GM23338 (cell line): ENCODE results near the gene GJD2. TPM values are rescaled to one million over a fixed set of nuclear protein-coding genes. Genes with fewer than 3 reads are reported as not detected.
A peak's percentile ranks its signal among the peaks of the same experiment; 100 is the strongest.

Experiments
- ATAC-seq: fragments of 200-7000 bp; cut with Tn5 transposase; 3 replicates; pipeline ENCODE4 v1.9.1; 2020
- DNase-seq: peaks from one replicate; pipeline ENCODE4 v3.0.0-alpha.2; 2015; ENCODE audit warnings: low spot score
- H2AFZ ChIP-seq: fragments of 200-600 bp; sonication (generic); 2 replicates; pipeline ENCODE4 v1.8.0; 2016; ENCODE audit warnings: antibody characterized with exemption, mild to moderate bottlenecking, moderate library complexity
- H3F3A ChIP-seq: fragments of 200-600 bp; sonication (generic); replicated peaks from 2 replicates; pipeline ENCODE4 v1.8.0; 2017; ENCODE audit warnings: antibody characterized with exemption, mixed run types, low read depth
- H3K27ac ChIP-seq: fragments of 200-600 bp; sonication (generic); 2 replicates; pipeline ENCODE4 v1.6.1; 2016; ENCODE audit warnings: low read depth
- H3K27me3 ChIP-seq: fragments of 200-600 bp; sonication (generic); 2 replicates; pipeline ENCODE4 v1.8.0; 2016; ENCODE audit warnings: mild to moderate bottlenecking, mixed run types, moderate library complexity; ENCODE audit not compliant: insufficient read depth
- H3K36me3 ChIP-seq: fragments of 200-600 bp; sonication (generic); 2 replicates; pipeline ENCODE4 v1.8.0; 2016; ENCODE audit warnings: mild to moderate bottlenecking; ENCODE audit not compliant: insufficient read depth
- H3K4me1 ChIP-seq: fragments of 200-600 bp; sonication (generic); 2 replicates; pipeline ENCODE4 v1.8.0; 2016; ENCODE audit warnings: mild to moderate bottlenecking, moderate library complexity; ENCODE audit not compliant: insufficient read depth
- H3K4me2 ChIP-seq: fragments of 200-600 bp; sonication (generic); 2 replicates; pipeline ENCODE4 v1.7.1; 2017; ENCODE audit warnings: mixed run types
- H3K4me3 ChIP-seq: fragments of 200-600 bp; sonication (generic); 2 replicates; pipeline ENCODE4 v1.6.1; 2016; ENCODE audit warnings: mixed run types
- H3K79me2 ChIP-seq: fragments of 200-600 bp; sonication (generic); replicated peaks from 2 replicates; pipeline ENCODE4 v1.8.0; 2017; ENCODE audit warnings: mild to moderate bottlenecking; ENCODE audit not compliant: insufficient read depth
- H3K9me2 ChIP-seq: fragments of 200-600 bp; sonication (generic); 2 replicates; pipeline ENCODE4 v1.8.0; 2017; ENCODE audit not compliant: insufficient read depth
- H4K20me1 ChIP-seq: fragments of 200-600 bp; sonication (generic); replicated peaks from 2 replicates; pipeline ENCODE4 v1.8.0; 2017; ENCODE audit warnings: mild to moderate bottlenecking; ENCODE audit not compliant: insufficient read depth
- H3K27ac Mint-ChIP-seq: 2 replicates; pipeline ENCODE4 v1.8.0; 2020; ENCODE audit warnings: inconsistent platforms, mild to moderate bottlenecking, moderate library complexity, mixed read lengths
- H3K27me3 Mint-ChIP-seq: 3 replicates; pipeline ENCODE4 v1.8.0; 2022; ENCODE audit warnings: low read depth, mild to moderate bottlenecking, moderate library complexity, mixed read lengths, inconsistent platforms; ENCODE audit not compliant: insufficient read depth, poor library complexity
- H3K36me3 Mint-ChIP-seq: 3 replicates; pipeline ENCODE4 v1.8.0; 2021; ENCODE audit warnings: low read depth, mild to moderate bottlenecking, inconsistent platforms, moderate library complexity, mixed read lengths
- H3K4me1 Mint-ChIP-seq: 3 replicates; pipeline ENCODE4 v1.8.0; 2020; ENCODE audit warnings: mild to moderate bottlenecking, inconsistent platforms, mixed read lengths
- H3K4me3 Mint-ChIP-seq: 3 replicates; pipeline ENCODE4 v1.8.0; 2021; ENCODE audit warnings: moderate library complexity, mild to moderate bottlenecking, inconsistent platforms, mixed read lengths
- H3K9me3 Mint-ChIP-seq: 3 replicates; pipeline ENCODE4 v1.8.0; 2020; ENCODE audit warnings: moderate library complexity, mild to moderate bottlenecking, inconsistent platforms, mixed read lengths
- CREB1 ChIP-seq: fragments of 250-450 bp; sonication (Bioruptor Pico); IDR thresholded peaks from 2 replicates; pipeline ENCODE4 v1.5.0; 2020; ENCODE audit warnings: low read depth, mild to moderate bottlenecking, moderate library complexity
- CTCF ChIP-seq, 2 experiments: fragments of 200-600 bp in 1 of 2; sonication (generic) in 1 of 2; conservative IDR thresholded peaks; 2 replicates each; pipeline versions ENCODE4 v1.5.1 to v1.6.1; 2016 to 2017; ENCODE audit warnings: antibody characterized with exemption in 2 of 2, low read depth in 2 of 2, mild to moderate bottlenecking in 2 of 2, moderate library complexity in 1 of 2
- ETS1 ChIP-seq: IDR thresholded peaks from 2 replicates; pipeline ENCODE4 v1.6.1; 2016; ENCODE audit warnings: antibody characterized with exemption
- EZH2 ChIP-seq: fragments of 200-600 bp; sonication (generic); IDR thresholded peaks from one replicate; pipeline ENCODE4 v1.8.0; 2017; ENCODE audit warnings: antibody characterized with exemption, mild to moderate bottlenecking, low read depth; ENCODE audit not compliant: unreplicated experiment
- EZH2phosphoT487 ChIP-seq: fragments of 200-600 bp; sonication (generic); IDR thresholded peaks from one replicate; pipeline ENCODE4 v1.8.1; 2018; ENCODE audit warnings: antibody characterized with exemption; ENCODE audit not compliant: unreplicated experiment
- JUNB ChIP-seq: IDR thresholded peaks from one replicate; pipeline ENCODE4 v1.6.1; 2016; ENCODE audit warnings: antibody characterized with exemption; ENCODE audit not compliant: unreplicated experiment
- NANOG ChIP-seq: IDR thresholded peaks from 2 replicates; pipeline ENCODE4 v1.6.1; 2016; ENCODE audit warnings: antibody characterized with exemption, borderline replicate concordance
- POLR2AphosphoS5 ChIP-seq: IDR thresholded peaks from 2 replicates; pipeline ENCODE4 v1.6.1; 2016; ENCODE audit warnings: antibody characterized with exemption, low read depth
- REST ChIP-seq: IDR thresholded peaks from one replicate; pipeline ENCODE4 v1.6.1; 2018; ENCODE audit warnings: antibody characterized with exemption; ENCODE audit not compliant: unreplicated experiment
- STAT1 ChIP-seq: IDR thresholded peaks from one replicate; pipeline ENCODE4 v1.6.1; 2016; ENCODE audit warnings: antibody characterized with exemption; ENCODE audit not compliant: unreplicated experiment
- ZNF114 ChIP-seq: fragments of 250-450 bp; sonication (Bioruptor Pico); IDR thresholded peaks from 2 replicates; pipeline ENCODE4 v1.5.0; 2020; ENCODE audit warnings: mild to moderate bottlenecking, moderate library complexity
- ZNF331 ChIP-seq: fragments of 250-450 bp; sonication (Bioruptor Pico); IDR thresholded peaks from 2 replicates; pipeline ENCODE4 v1.5.0; 2020; ENCODE audit warnings: low read depth, mild to moderate bottlenecking, moderate library complexity
- ZNF462 ChIP-seq: fragments of 250-450 bp; sonication (Bioruptor Pico); IDR thresholded peaks from 2 replicates; pipeline ENCODE4 v1.5.0; 2020; ENCODE audit warnings: mild to moderate bottlenecking, moderate library complexity
- polyA plus RNA-seq: library from polyadenylated mRNA; unstranded; fragments of >200 nt; fragmentation: Nextera tagmentation; extraction: Ambion mirVana; gene quantifications from 2 replicates; pipeline ENCODE4 v1.2.1, GENCODE V29; 2016
- total RNA-seq: library from RNA; depleted of rRNA; stranded (reverse); fragments of >200 nt; shearing (Covaris generic); gene quantifications from 2 replicates; pipeline ENCODE4 v1.2.3, GENCODE V29; 2014

GJD2 gene
- total and polyA plus RNA-seq, 2 experiments from 2014 or later: 0.29 to 0.63 TPM

GRCh38 chr15:34802803-34803750 is 48.3 kb upstream of the GJD2 start:
- peaks cover 10% of the 10 kb centered on the region for H3K9me3 Mint-ChIP-seq
- H3K4me3 Mint-ChIP-seq: no peak overlapping the region
- peaks cover 8% of the 10 kb centered on the region; the same call in 1 of the 3 replicates for H3K36me3 Mint-ChIP-seq
- H2AFZ ChIP-seq: peak overlapping the region; percentile 49; the same call in 1 of the 2 replicates
- DNase-seq (no peak), ATAC-seq (no peak)
- no peaks in the 10 kb centered on the region for H3K36me3 ChIP-seq
- no peak overlapping the region for H3K27ac ChIP-seq
- H3K4me1 Mint-ChIP-seq: peaks cover 14% of the 10 kb centered on the region
- H3K4me2 ChIP-seq: no peak overlapping the region
- H3K27me3 ChIP-seq: no peaks in the 10 kb centered on the region
- no peaks in the 10 kb centered on the region for H3F3A ChIP-seq
- 0 out of 2 replicates have a peak, but pooled peaks cover 4% of the 10 kb centered on the region for H3K9me2 ChIP-seq
- H3K27ac Mint-ChIP-seq: no peak overlapping the region
- peaks cover 9% of the 10 kb centered on the region; the same call in 1 of the 2 replicates for H3K4me1 ChIP-seq
- no peaks in the 10 kb centered on the region for H3K79me2 ChIP-seq
- H3K4me3 ChIP-seq: no peak overlapping the region
- TF ChIP-seq CREB1 (CRISPR knock-in tag) (no peak), NANOG (no peak), STAT1 (no peak), ZNF331 (no peak), ETS1 (no peak), POLR2AphosphoS5 (no peak), ZNF114 (CRISPR knock-in tag) (no peak), EZH2phosphoT487 (no peak), CTCF (conservative IDR thresholded peaks at IDR 0.05; ENCODE audit: low read depth in 2 of 2) (no peak), ZNF462 (CRISPR knock-in tag) (no peak), EZH2 (no peak), REST (no peak), JUNB (no peak)
- no peaks in the 10 kb centered on the region for H4K20me1 ChIP-seq
- H3K27me3 Mint-ChIP-seq: no peaks in the 10 kb centered on the region
